ENCODE data around the gene CENPP.

The CENPP gene

GRCh38 chr9:92663126-92663525, 337.4 kb downstream of the CENPP start:
- TF ChIP-seq POLR2A (IDR thresholded peaks at IDR 0.05; ENCODE audit: extremely low read depth, insufficient read length) = no peak
- TF ChIP-seq CTCF (IDR thresholded peaks at IDR 0.05; ENCODE audit: low read depth, low read length) = no peak
- no peak for TF ChIP-seq MYC (IDR thresholded peaks at IDR 0.05; ENCODE audit: low read depth, low read length)
- TF ChIP-seq, protein P1, sequence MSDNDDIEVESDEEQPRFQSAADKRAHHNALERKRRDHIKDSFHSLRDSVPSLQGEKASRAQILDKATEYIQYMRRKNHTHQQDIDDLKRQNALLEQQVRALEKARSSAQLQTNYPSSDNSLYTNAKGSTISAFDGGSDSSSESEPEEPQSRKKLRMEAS (IDR thresholded peaks at IDR 0.05; ENCODE audit: low read depth, low read length) = no peak
- H3K4me3 ChIP-seq (ENCODE audit: low read depth, low read length) = no peak overlapping the region
- no peak for DNase-seq (ENCODE audit: low read depth)

DNA sequence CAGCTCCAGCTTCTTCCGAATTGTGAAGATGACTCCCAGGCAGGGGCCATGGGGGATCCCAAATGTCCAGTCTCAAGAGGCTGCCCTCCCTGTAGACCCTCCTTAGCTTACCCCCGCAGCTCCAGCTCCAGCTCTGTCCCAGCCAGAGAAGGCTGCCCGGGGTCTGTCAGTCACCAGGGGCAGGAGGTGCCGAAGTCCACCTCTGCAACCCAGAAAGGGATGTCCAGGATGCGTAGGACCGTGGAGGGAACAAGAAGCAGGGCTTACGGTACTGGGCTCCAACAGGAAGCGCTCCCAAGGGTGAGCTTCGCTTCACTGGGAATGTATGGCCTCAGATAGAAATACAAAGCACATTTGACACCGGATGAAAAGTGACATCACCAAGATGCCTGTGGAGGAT, 338.2 kb downstream of the CENPP start:
- H3K4me3 ChIP-seq (ENCODE audit: low read depth, low read length) = no peak overlapping the region
- DNase-seq (ENCODE audit: low read depth) = no peak
- TF ChIP-seq, protein P1 (IDR thresholded peaks at IDR 0.05; ENCODE audit: low read depth, low read length) = no peak
- TF ChIP-seq POLR2A (IDR thresholded peaks at IDR 0.05; ENCODE audit: extremely low read depth, insufficient read length) (no peak), CTCF (IDR thresholded peaks at IDR 0.05; ENCODE audit: low read depth, low read length) (no peak), MYC (IDR thresholded peaks at IDR 0.05; ENCODE audit: low read depth, low read length) (no peak)

GRCh38 chr9:92664394-92665152, 338.8 kb downstream of the CENPP start:
- DNase-seq (ENCODE audit: low read depth) = no peak
- H3K4me3 ChIP-seq (ENCODE audit: low read depth, low read length) = no peak overlapping the region
- TF ChIP-seq, protein P1 (IDR thresholded peaks at IDR 0.05; ENCODE audit: low read depth, low read length) = no peak
- no peak for TF ChIP-seq POLR2A (IDR thresholded peaks at IDR 0.05; ENCODE audit: extremely low read depth, insufficient read length)
- TF ChIP-seq MYC (IDR thresholded peaks at IDR 0.05; ENCODE audit: low read depth, low read length) = no peak
- no peak for TF ChIP-seq CTCF (IDR thresholded peaks at IDR 0.05; ENCODE audit: low read depth, low read length)

DNA sequence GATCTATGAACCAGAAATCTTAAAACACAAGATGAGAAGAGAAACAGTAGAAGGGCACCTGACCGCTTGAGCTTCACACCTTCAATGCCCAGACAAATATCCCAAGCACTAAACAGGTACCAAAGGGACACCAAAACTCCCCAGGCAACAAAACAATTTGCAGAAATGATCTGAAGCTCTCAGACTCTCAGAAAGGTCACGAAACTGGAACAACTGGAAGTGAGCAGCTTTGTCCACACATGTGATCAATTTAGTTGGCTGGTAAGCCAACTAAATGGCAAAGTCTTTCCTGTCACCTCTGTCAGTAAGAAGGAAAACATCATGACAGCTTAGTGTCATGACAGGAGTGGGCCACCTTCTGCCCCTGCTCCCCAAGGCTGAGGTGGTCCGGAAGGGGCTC, 340.1 kb downstream of the CENPP start:
- H3K4me3 ChIP-seq (ENCODE audit: low read depth, low read length) = no peak overlapping the region
- DNase-seq (ENCODE audit: low read depth) = no peak
- TF ChIP-seq CTCF (IDR thresholded peaks at IDR 0.05; ENCODE audit: low read depth, low read length) = no peak
- no peak for TF ChIP-seq POLR2A (IDR thresholded peaks at IDR 0.05; ENCODE audit: extremely low read depth, insufficient read length)
- no peak for TF ChIP-seq MYC (IDR thresholded peaks at IDR 0.05; ENCODE audit: low read depth, low read length)
- TF ChIP-seq, protein P1 (IDR thresholded peaks at IDR 0.05; ENCODE audit: low read depth, low read length) = no peak

DNA sequence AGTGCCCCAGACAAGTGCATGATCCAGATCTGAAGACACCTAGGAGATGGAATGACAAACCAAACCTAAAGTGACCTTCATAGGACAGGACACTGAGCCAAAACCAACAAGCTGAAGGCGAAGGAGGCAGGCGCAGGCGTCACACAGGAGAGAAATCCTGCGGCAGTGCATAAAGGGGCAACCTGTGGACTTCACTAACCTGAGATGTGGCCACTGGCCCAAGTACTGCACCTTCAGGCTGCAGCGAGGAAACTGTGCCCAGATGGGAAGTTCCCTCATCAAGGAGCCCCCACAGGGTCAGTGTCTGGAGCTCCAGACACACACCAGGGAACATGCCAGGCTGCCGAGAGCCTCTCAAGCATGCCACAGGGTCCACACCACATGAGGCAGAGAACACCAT, 340.5 kb downstream of the CENPP start:
- H3K4me3 ChIP-seq (ENCODE audit: low read depth, low read length) = no peak overlapping the region
- TF ChIP-seq, protein P1 (IDR thresholded peaks at IDR 0.05; ENCODE audit: low read depth, low read length) = no peak
- TF ChIP-seq CTCF (IDR thresholded peaks at IDR 0.05; ENCODE audit: low read depth, low read length) = no peak
- TF ChIP-seq POLR2A (IDR thresholded peaks at IDR 0.05; ENCODE audit: extremely low read depth, insufficient read length) = no peak
- TF ChIP-seq MYC (IDR thresholded peaks at IDR 0.05; ENCODE audit: low read depth, low read length) = no peak
- DNase-seq (ENCODE audit: low read depth) = no peak

Measured in NB4 (cell line).